K562 (cell line): ENCODE results near the gene QRFP. TPM values are rescaled to one million over a fixed set of nuclear protein-coding genes. Genes with fewer than 3 reads are reported as not detected.

Experiments used
- ATAC-seq: fragments of 200-7000 bp; cut with Tn5 transposase; 3 replicates; pipeline ENCODE4 v1.9.1; 2020; ENCODE audit warnings: moderate library complexity
- BruUV-seq: library from RNA; stranded (reverse); fragments of 400-500 nt; replicated peaks from 2 replicates; lab custom pipeline; 2021; lab: Mats Ljungman, UMichigan
- CTCF ChIA-PET: fragments of 300-600 bp; formaldehyde crosslinking; extraction: SDS; loops from one replicate; lab custom pipeline; 2021; ENCODE audit warnings: low intra/inter-chr PET ratio; lab: Yijun Ruan, JAX
- POLR2A ChIA-PET: fragments of 300-600, 350-650 bp; sonication (Branson Sonifier 250); formaldehyde crosslinking; extraction: SDS; loops from one replicate; lab custom pipeline; 2021; ENCODE audit warnings: antibody characterized with exemption, inconsistent platforms; lab: Yijun Ruan, JAX
- DNase-seq, 4 experiments: peaks; one replicate each; pipeline versions ENCODE4 v3.0.0 to v3.0.0-alpha.2; 2011 to 2018; ENCODE audit warnings: low spot score in 3 of 4, mixed read lengths in 3 of 4; ENCODE audit errors: extremely low read depth in 1 of 4
- FAIRE-seq: peaks from 2 replicates; lab custom pipeline; 2011; peaks lifted over from hg19 to GRCh38; lab: Jason Lieb, UNC
- H2AFZ ChIP-seq: 2 replicates; pipeline ENCODE4 v1.6.0; 2011; ENCODE audit warnings: low read depth, low read length, control low read depth, inconsistent platforms
- H3K27ac ChIP-seq: fragments of 200-600 bp; 3 replicates; pipeline ENCODE4 v1.8.0; 2011; ENCODE audit warnings: low read depth, mild to moderate bottlenecking, control low read depth, inconsistent platforms, low read length, moderate library complexity, mixed read lengths; ENCODE audit errors: extremely low read depth
- H3K27me3 ChIP-seq, 2 experiments: fragments of 300-600 bp in 1 of 2; 2 replicates in 1 of 2; 3 replicates in 1 of 2; pipeline versions ENCODE4 v1.6.0 to v1.8.0; 2011; ENCODE audit warnings: inconsistent platforms in 2 of 2, low read length in 2 of 2, mild to moderate bottlenecking in 1 of 2, mixed read lengths in 1 of 2, moderate library complexity in 1 of 2; ENCODE audit not compliant: control insufficient read depth in 2 of 2, insufficient read depth in 2 of 2
- H3K36me3 ChIP-seq: fragments of 300-600 bp; 3 replicates; pipeline ENCODE4 v1.8.0; 2011; ENCODE audit warnings: mild to moderate bottlenecking, low read length, inconsistent platforms; ENCODE audit not compliant: control insufficient read depth, insufficient read depth
- H3K4me1 ChIP-seq, 2 experiments: fragments of 200-600 bp in 1 of 2; replicated peaks in 1 of 2; 2 replicates in 1 of 2; 3 replicates in 1 of 2; pipeline versions ENCODE4 v1.5.1 to v1.8.0; 2011; ENCODE audit warnings: inconsistent platforms in 2 of 2, low read length in 2 of 2, mild to moderate bottlenecking in 1 of 2, mixed read lengths in 1 of 2, moderate library complexity in 1 of 2; ENCODE audit not compliant: control insufficient read depth in 2 of 2, insufficient read depth in 2 of 2
- H3K4me2 ChIP-seq: 2 replicates; pipeline ENCODE4 v1.6.1; 2011; ENCODE audit warnings: low read length, control low read depth, inconsistent platforms, mixed read lengths; ENCODE audit not compliant: insufficient read depth
- H3K4me3 ChIP-seq: fragments of 200-600 bp; sonication (generic), shearing (Covaris generic); 2 replicates; pipeline ENCODE4 v1.5.1; 2016; ENCODE audit warnings: control low read depth, inconsistent platforms
- H3K79me2 ChIP-seq: fragments of 200-600 bp; 3 replicates; pipeline ENCODE4 v1.8.0; 2011; ENCODE audit warnings: low read length, inconsistent platforms; ENCODE audit not compliant: control insufficient read depth, insufficient read depth
- H3K9ac ChIP-seq, 2 experiments: 2 replicates each; pipeline versions ENCODE4 v1.6.0 to v1.6.1; 2011; ENCODE audit warnings: low read depth in 2 of 2, low read length in 2 of 2, control low read depth in 1 of 2, inconsistent platforms in 1 of 2, mild to moderate bottlenecking in 1 of 2, mixed read lengths in 1 of 2; ENCODE audit not compliant: insufficient read depth in 1 of 2
- H3K9me1 ChIP-seq: one replicate; pipeline ENCODE4 v1.6.0; 2011; ENCODE audit warnings: inconsistent platforms, mild to moderate bottlenecking, low read length, moderate library complexity; ENCODE audit not compliant: control insufficient read depth, insufficient read depth
- H3K9me3 ChIP-seq: replicated peaks from 2 replicates; pipeline ENCODE4 v1.5.1; 2011; ENCODE audit warnings: low read depth, low read length, inconsistent platforms; ENCODE audit not compliant: control insufficient read depth, insufficient read depth
- H4K20me1 ChIP-seq: replicated peaks from 2 replicates; pipeline ENCODE4 v1.6.1; 2011; ENCODE audit warnings: low read length, inconsistent platforms, mixed read lengths; ENCODE audit not compliant: control insufficient read depth, insufficient read depth
- COPS2 ChIP-seq: fragments of 450-650 bp; conservative IDR thresholded peaks from 2 replicates; pipeline ENCODE4 v1.6.1; 2016; ENCODE audit warnings: mild to moderate bottlenecking, moderate library complexity
- MAX ChIP-seq: sonication (generic); formaldehyde crosslinking; IDR thresholded peaks from 2 replicates; pipeline ENCODE4 v1.9.0; 2022; ENCODE audit warnings: mild to moderate bottlenecking, missing genetic modification reagents
- MCM5 ChIP-seq: fragments of 450-650 bp; IDR thresholded peaks from 2 replicates; pipeline ENCODE4 v1.6.1; 2016; ENCODE audit warnings: low read depth
- MED1 ChIP-seq: sonication (generic); formaldehyde crosslinking; IDR thresholded peaks from 2 replicates; pipeline ENCODE4 v1.8.1; 2023; ENCODE audit warnings: missing genetic modification reagents, borderline replicate concordance
- MEIS2 ChIP-seq: fragments of 450-650 bp; IDR thresholded peaks from 2 replicates; pipeline ENCODE4 v1.6.1; 2014; ENCODE audit warnings: mild to moderate bottlenecking; ENCODE audit not compliant: partially characterized antibody
- RBM39 ChIP-seq: fragments of 200-400 bp; formaldehyde crosslinking; optimal IDR thresholded peaks from 2 replicates; pipeline ENCODE3; 2018; ENCODE audit warnings: low read depth, low read length
- SMARCA4 ChIP-seq: fragments of 450-650 bp; IDR thresholded peaks from 2 replicates; pipeline ENCODE4 v1.6.1; 2016
- STAT6 ChIP-seq: sonication (generic); formaldehyde crosslinking; IDR thresholded peaks from 2 replicates; pipeline ENCODE4 v1.8.1; 2023; ENCODE audit warnings: mild to moderate bottlenecking, missing genetic modification reagents
- ZBTB9 ChIP-seq: fragments of 450-650 bp; formaldehyde crosslinking; IDR thresholded peaks from 2 replicates; pipeline ENCODE4 v1.4.0; 2020; ENCODE audit warnings: mild to moderate bottlenecking, moderate library complexity
- ZNF780A ChIP-seq: fragments of 250-450 bp; sonication (Bioruptor Pico); IDR thresholded peaks from 2 replicates; pipeline ENCODE4 v1.5.0; 2021; ENCODE audit warnings: mild to moderate bottlenecking
- WGBS: fragments of 100-300 bp; shearing (Covaris generic); methylation state at CpG from one replicate; pipeline ENCODE4 v1.1.6; 2016; ENCODE audit warnings: low coverage, mixed read lengths; ENCODE audit not compliant: insufficient coverage; ENCODE audit errors: missing lambda C conversion rate; 5-methylcytosine and 5-hydroxymethylcytosine counted together
- in situ Hi-C: fragments of 300-500 bp; cut with MboI; formaldehyde crosslinking; loops from 4 replicates; pipeline ENCODE4 v1.15.0; 2018; ENCODE audit warnings: inconsistent platforms, mixed read lengths
- intact Hi-C: fragments of 100-400 bp; cut with micrococcal nuclease; formaldehyde crosslinking; loops from 2 replicates; pipeline ENCODE4 v1.14.2; 2022
- polyA plus RNA-seq, 8 experiments: library from polyadenylated mRNA; depleted of rRNA in 4 of 8; stranded (reverse) in 5 of 8; unstranded in 3 of 8; fragments of >200 nt; fragmentation: Nextera tagmentation in 2 of 8; fragmentation: Illumina TruSeq in 1 of 8; extraction: Ambion mirVana in 2 of 8; extraction: Trizol in 1 of 8; gene quantifications; 2 replicates each; pipeline versions ENCODE4 v1.2.1 to v1.2.3, GENCODE V29; 2011 to 2014; ENCODE audit warnings: inconsistent platforms in 1 of 8, missing spikeins in 1 of 8
- total RNA-seq, 7 experiments: library from RNA; depleted of rRNA in 6 of 7; stranded (reverse); fragments of >200 nt in 6 of 7; fragmentation: Illumina TruSeq in 2 of 7; extraction: Trizol in 2 of 7; gene quantifications; 2 replicates each; pipeline versions ENCODE4 v1.2.1 to v1.2.3, GENCODE V29; 2011 to 2021; ENCODE audit warnings: low replicate concordance in 1 of 7
- TF ChIP-seq, protein P1 (sequence below), 2 experiments: fragments of 450-650 bp in 1 of 2; sonication (generic) in 1 of 2; formaldehyde crosslinking; conservative IDR thresholded peaks; 2 replicates each; pipeline versions ENCODE4 v1.4.0 to v1.8.1; 2020 to 2022; ENCODE audit warnings: mild to moderate bottlenecking in 1 of 2, missing genetic modification reagents in 1 of 2
- TF ChIP-seq, protein P2 (sequence below): fragments of 450-650 bp; IDR thresholded peaks from 2 replicates; pipeline ENCODE4 v1.6.1; 2017; ENCODE audit warnings: mild to moderate bottlenecking, moderate library complexity

QRFP gene
- total and polyA plus RNA-seq, 9 of the 15 experiments (the other 6 are each of a cell fraction or from before 2014, with no cell fraction given), result not detected

DNA sequence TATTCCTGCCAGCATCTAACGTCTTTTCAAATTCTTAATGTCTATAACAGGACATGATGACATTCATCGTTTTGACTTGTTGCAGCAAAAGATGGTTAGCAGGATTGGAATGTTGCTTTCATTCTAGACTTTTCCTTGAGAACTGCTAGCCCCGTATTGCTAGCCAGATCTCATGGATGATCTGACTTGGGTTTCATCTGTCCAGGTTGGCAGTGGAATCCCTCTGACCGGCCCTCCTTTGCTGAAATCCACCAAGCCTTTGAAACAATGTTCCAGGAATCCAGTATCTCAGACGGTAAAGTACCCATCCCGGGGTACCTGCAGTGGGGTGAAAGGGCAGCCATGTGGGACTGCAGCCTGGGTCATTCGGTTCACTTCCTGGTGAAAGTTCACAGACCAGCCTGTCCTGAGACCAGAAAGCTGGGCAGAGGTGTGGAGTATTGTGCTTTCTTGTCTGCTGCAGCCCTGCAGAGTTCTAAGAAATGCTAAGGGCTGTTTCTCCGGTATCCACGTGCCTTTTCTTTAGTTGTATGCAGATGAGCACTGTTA, 16.7 kb downstream of the QRFP start (continued):
- TF ChIP-seq STAT6 (CRISPR knock-in tag) (0 out of 2 replicates have a peak, but pooled peaks have one; percentile 7), ZBTB9 (CRISPR knock-in tag) (no peak), RBM39 (no peak), MED1 (CRISPR knock-in tag) (no peak)

DNA sequence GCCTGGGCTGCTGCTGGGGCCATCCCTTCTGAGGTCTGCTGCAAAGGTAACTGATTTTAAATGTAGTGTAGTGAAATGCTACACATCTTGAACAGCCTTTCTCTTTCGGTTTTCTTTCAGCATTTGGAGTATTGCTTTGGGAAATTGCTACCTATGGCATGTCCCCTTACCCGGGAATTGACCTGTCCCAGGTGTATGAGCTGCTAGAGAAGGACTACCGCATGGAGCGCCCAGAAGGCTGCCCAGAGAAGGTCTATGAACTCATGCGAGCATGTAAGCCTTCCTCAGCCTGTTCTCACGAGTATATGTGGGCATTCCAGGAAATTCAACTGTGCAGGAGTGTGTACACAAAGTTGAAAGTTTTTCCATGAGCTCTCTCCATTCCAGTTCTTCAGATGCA, 18.3 kb downstream of the QRFP start:
- H3K79me2 ChIP-seq, result no peaks in the 10 kb centered on the region
- no TSS peak for BruUV-seq
- H3K4me1 ChIP-seq, result no peaks in the 10 kb centered on the region
- H4K20me1 ChIP-seq, result peaks cover 19% of the 10 kb centered on the region; the same call in 1 of the 2 replicates
- H2AFZ ChIP-seq, result no peak overlapping the region
- in situ Hi-C loops (no loop called here), intact Hi-C loops (no loop called here)
- ATAC-seq, result no peak
- no peak overlapping the region for H3K9ac ChIP-seq
- H3K9me1 ChIP-seq, result peaks cover 8% of the 10 kb centered on the region
- no peak for FAIRE-seq
- peak in 2 of 4 experiments; percentile 60 to 63 for DNase-seq
- ChIA-PET POLR2A (interaction anchor here (0.6 to 5.3 kb wide), 9 partner anchors 8 to 223 kb away, joined by 3 to 57 read pairs (median 11); no protein-coding TSS in a partner anchor), CTCF (interaction anchor here (0.6 to 1.8 kb wide), 2 partner anchors 15 to 109 kb away, joined by 3 to 6 read pairs; no protein-coding TSS in a partner anchor)
- no peak overlapping the region for H3K27ac ChIP-seq
- H3K36me3 ChIP-seq, result peaks cover 77% of the 10 kb centered on the region
- WGBS, result 80% methylated on average over 6 of the region's 6 CpGs
- no peaks in the 10 kb centered on the region for H3K9me3 ChIP-seq
- H3K27me3 ChIP-seq, result no peaks in the 10 kb centered on the region
- H3K4me2 ChIP-seq, result no peak overlapping the region
- no peak overlapping the region for H3K4me3 ChIP-seq
- TF ChIP-seq COPS2 (no peak), MEIS2 (no peak), MCM5 (no peak), SMARCA4 (no peak), ZNF780A (CRISPR knock-in tag) (no peak), MAX (no peak)
- TF ChIP-seq, protein P1, sequence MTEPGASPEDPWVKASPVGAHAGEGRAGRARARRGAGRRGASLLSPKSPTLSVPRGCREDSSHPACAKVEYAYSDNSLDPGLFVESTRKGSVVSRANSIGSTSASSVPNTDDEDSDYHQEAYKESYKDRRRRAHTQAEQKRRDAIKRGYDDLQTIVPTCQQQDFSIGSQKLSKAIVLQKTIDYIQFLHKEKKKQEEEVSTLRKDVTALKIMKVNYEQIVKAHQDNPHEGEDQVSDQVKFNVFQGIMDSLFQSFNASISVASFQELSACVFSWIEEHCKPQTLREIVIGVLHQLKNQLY (CRISPR knock-in tag; conservative IDR thresholded peaks at IDR 0.05), result 0 out of 4 replicates have a peak, but pooled peaks of 1 of the 2 experiments have one; percentile 68
- TF ChIP-seq, protein P2, sequence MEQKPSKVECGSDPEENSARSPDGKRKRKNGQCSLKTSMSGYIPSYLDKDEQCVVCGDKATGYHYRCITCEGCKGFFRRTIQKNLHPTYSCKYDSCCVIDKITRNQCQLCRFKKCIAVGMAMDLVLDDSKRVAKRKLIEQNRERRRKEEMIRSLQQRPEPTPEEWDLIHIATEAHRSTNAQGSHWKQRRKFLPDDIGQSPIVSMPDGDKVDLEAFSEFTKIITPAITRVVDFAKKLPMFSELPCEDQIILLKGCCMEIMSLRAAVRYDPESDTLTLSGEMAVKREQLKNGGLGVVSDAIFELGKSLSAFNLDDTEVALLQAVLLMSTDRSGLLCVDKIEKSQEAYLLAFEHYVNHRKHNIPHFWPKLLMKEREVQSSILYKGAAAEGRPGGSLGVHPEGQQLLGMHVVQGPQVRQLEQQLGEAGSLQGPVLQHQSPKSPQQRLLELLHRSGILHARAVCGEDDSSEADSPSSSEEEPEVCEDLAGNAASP, result no peak
